NT2/D1 (cell line): ENCODE results near the gene ADGRD1.
"Not testable (repeated sequence)": the region's sequence is repeated elsewhere in the genome, so short reads cannot be mapped to it uniquely, and the experiment has no call there.

Source experiments
- DNase-seq: peaks from one replicate; pipeline ENCODE4 v3.0.0-alpha.2; 2011; ENCODE audit warnings: low read depth, low spot score
- H3K27me3 ChIP-seq: 2 replicates; pipeline ENCODE4 v1.6.0; 2011; ENCODE audit warnings: mild to moderate bottlenecking; ENCODE audit not compliant: insufficient read length, insufficient read depth
- H3K36me3 ChIP-seq: 2 replicates; pipeline ENCODE4 v1.6.1; 2011; ENCODE audit warnings: mild to moderate bottlenecking, low read length, mixed read lengths; ENCODE audit not compliant: insufficient read depth, insufficient read length
- H3K4me1 ChIP-seq: 2 replicates; pipeline ENCODE4 v1.5.1; 2011; ENCODE audit not compliant: insufficient read depth, insufficient read length
- H3K4me3 ChIP-seq: 2 replicates; pipeline ENCODE4 v1.5.1; 2011; ENCODE audit warnings: low read depth; ENCODE audit not compliant: insufficient read length
- H3K9ac ChIP-seq: 2 replicates; pipeline ENCODE4 v1.6.0; 2011; ENCODE audit warnings: low read depth; ENCODE audit not compliant: insufficient read length
- H3K9me3 ChIP-seq: 2 replicates; pipeline ENCODE4 v1.5.1; 2011; ENCODE audit warnings: mild to moderate bottlenecking, low read length; ENCODE audit not compliant: insufficient read depth
- SUZ12 ChIP-seq: IDR thresholded peaks from 2 replicates; pipeline ENCODE4 v1.6.1; 2011; ENCODE audit not compliant: insufficient read length, insufficient read depth; ENCODE audit errors: extremely low read depth
- YY1 ChIP-seq: IDR thresholded peaks from 2 replicates; pipeline ENCODE4 v1.6.1; 2011; ENCODE audit not compliant: insufficient read length, insufficient read depth
- ZNF274 ChIP-seq: IDR thresholded peaks from 2 replicates; pipeline ENCODE4 v1.6.1; 2011; ENCODE audit warnings: mild to moderate bottlenecking, low read depth, low read length

The ADGRD1 gene

DNA sequence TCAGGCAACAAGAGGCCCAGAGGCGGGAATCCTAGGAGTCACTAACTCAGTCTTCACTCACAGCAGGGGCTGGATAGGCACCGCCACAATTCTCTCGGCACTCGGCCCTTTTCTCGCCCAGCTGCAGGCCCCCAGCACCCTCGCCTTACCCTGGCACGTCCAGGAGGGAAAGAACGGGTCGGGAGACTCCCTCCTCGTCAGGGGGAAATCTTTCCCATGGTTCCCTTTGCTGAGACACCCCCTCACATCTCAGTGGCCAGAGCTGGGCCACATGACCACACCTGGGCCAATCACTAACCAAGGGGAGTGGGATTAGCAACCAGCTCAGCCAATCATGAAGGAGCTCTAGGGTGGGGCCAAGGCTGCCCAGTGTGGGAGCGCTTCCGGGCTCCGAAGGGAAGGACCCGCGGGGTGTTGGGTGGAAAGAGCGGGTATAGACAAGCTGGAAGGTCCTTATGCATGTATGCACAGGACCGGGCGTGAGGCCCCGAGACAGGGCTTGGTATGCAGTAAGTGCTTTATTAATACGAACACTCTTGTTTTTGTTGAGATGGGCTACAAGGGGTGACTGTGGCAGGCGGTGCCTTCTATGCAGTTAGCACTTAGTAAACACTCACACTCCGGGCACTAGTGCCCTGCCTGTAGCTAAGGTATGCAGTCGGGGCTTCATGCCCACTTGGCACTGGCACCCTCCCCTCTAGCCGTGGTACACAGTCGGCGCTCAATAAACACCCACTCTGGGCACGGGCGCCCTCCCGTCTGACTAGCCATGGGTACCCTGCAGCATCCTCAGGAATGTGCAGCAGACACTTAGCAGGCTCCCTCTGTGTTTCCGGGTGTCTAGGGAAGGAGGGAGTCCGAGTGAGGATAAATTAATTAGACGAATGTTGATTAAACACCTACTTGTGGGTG is 40.3 kb downstream of the ADGRD1 start:
- no peak for TF ChIP-seq SUZ12
- no peak for TF ChIP-seq YY1
- TF ChIP-seq ZNF274, result no peak

DNA sequence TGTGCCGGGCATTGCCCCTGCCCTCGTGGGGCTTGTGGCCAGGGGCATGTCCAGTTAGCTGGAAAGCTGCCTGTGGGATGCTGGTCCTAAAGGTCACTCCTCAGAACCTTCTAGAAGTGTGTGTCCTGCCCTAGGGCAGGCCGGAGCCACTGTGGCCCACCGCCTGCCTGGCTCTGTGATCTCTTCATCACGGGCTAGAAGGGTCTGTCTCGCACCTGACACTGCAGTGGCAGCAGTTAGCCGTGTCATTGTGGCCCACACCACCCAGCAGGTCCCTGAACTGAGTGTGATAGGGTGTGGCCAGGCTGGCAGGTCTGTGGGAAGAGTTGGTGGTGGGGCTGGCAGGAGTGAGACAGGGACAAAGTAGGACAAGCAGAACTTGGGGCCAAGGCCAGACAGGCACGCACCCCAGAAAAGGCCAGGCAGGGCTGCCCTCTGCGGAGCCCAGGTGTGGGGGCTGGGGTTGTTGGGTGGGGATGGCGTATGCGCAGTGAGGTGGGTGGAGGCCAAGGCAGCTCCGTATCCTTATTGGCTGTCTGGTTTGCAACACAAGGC is 41.2 kb downstream of the ADGRD1 start:
- H3K27me3 ChIP-seq, result no peaks in the 10 kb centered on the region
- TF ChIP-seq SUZ12, result no peak
- no peak for TF ChIP-seq YY1
- no peak for TF ChIP-seq ZNF274
- H3K9ac ChIP-seq, result no peak overlapping the region
- no peak for DNase-seq
- no peak overlapping the region for H3K4me3 ChIP-seq
- H3K4me1 ChIP-seq, result no peaks in the 10 kb centered on the region
- H3K9me3 ChIP-seq, result peaks cover 16% of the 10 kb centered on the region; the same call in 1 of the 2 replicates
- no peaks in the 10 kb centered on the region for H3K36me3 ChIP-seq

More for the DNA sequence above, 40.3 kb downstream of the ADGRD1 start:
- H3K9me3 ChIP-seq, result peaks cover 11% of the 10 kb centered on the region; the same call in 1 of the 2 replicates
- no peak overlapping the region for H3K9ac ChIP-seq
- H3K4me1 ChIP-seq, result no peaks in the 10 kb centered on the region
- H3K27me3 ChIP-seq, result no peaks in the 10 kb centered on the region
- DNase-seq, result no peak
- no peaks in the 10 kb centered on the region for H3K36me3 ChIP-seq
- H3K4me3 ChIP-seq, result no peak overlapping the region

GRCh38 chr12:130995386-130995969 is 41.8 kb downstream of the ADGRD1 start:
- not testable (repeated sequence) for H3K4me1 ChIP-seq, H3K27me3 ChIP-seq, H3K36me3 ChIP-seq, DNase-seq, H3K4me3 ChIP-seq, H3K9ac ChIP-seq
- peaks cover 18% of the 10 kb centered on the region; the same call in 1 of the 2 replicates for H3K9me3 ChIP-seq

DNA sequence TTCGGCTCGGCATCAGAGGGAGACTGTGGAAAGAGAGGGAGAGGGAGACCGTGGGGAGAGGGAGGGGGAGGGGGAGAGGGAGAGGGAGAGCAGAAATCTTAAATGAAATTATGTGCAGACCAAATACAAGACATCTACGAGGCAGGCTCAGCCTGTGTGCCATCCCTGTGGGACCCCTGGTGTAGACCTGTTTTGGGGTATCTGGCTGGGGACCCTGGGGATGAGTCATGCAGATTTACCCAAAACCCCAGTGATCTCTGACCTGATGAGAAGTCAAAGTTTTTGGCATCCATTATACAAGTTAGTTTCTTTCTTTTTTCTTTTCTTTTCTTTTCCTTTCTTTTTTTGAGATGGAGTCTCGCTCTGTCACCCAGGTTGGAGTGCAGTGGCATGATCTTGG is 44.4 kb downstream of the ADGRD1 start:
- Histone ChIP-seq H3K4me1 (no peaks in the 10 kb centered on the region), H3K4me3 (no peak overlapping the region), H3K36me3 (no peaks in the 10 kb centered on the region), H3K27me3 (no peaks in the 10 kb centered on the region), H3K9ac (no peak overlapping the region), H3K9me3 (peaks cover 28% of the 10 kb centered on the region; the same call in 1 of the 2 replicates)
- no peak for DNase-seq
- TF ChIP-seq YY1 (no peak), ZNF274 (no peak), SUZ12 (no peak)

GRCh38 chr12:131000000-131000486 is 46.3 kb downstream of the ADGRD1 start:
- no peak for DNase-seq
- Histone ChIP-seq H3K9ac (no peak overlapping the region), H3K27me3 (no peaks in the 10 kb centered on the region)

DNA sequence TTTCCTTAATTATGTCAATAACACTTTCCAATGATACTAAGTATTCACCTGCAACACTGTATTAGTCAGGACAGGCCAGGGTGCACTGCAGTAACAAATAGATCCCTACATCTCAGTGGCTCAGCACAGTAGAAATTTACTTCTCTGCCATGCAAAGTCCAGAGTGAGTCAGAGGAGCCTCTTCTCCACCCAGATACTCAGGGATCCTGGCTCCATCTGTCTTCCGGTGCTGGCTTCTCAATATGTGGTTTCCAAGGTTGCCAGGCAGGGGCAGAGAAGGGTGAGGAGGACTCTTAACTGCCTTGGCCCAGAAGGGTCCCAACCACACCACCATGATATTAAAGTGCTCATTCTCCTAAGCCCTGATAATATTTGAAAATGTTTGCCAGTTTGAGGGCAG is 47.8 kb downstream of the ADGRD1 start:
- Histone ChIP-seq H3K4me3 (no peak overlapping the region), H3K4me1 (peaks cover 3% of the 10 kb centered on the region), H3K27me3 (no peaks in the 10 kb centered on the region), H3K36me3 (no peaks in the 10 kb centered on the region), H3K9me3 (peaks cover 24% of the 10 kb centered on the region; the same call in 1 of the 2 replicates), H3K9ac (no peak overlapping the region)
- TF ChIP-seq ZNF274 (no peak), YY1 (no peak), SUZ12 (no peak)
- DNase-seq, result no peak

More at GRCh38 chr12:131000000-131000486, 46.3 kb downstream of the ADGRD1 start:
- Histone ChIP-seq H3K4me1 (peaks cover 1% of the 10 kb centered on the region), H3K4me3 (no peak overlapping the region), H3K9me3 (peaks cover 24% of the 10 kb centered on the region; the same call in 1 of the 2 replicates), H3K36me3 (no peaks in the 10 kb centered on the region)
- TF ChIP-seq SUZ12 (no peak), ZNF274 (no peak), YY1 (no peak)

GRCh38 chr12:131002216-131002631 is 48.5 kb downstream of the ADGRD1 start:
- no peak for TF ChIP-seq ZNF274
- TF ChIP-seq SUZ12, result no peak
- no peak for TF ChIP-seq YY1
- Histone ChIP-seq H3K4me3 (no peak overlapping the region), H3K27me3 (no peaks in the 10 kb centered on the region), H3K9me3 (peaks cover 24% of the 10 kb centered on the region; the same call in 1 of the 2 replicates), H3K36me3 (no peaks in the 10 kb centered on the region), H3K9ac (no peak overlapping the region), H3K4me1 (peaks cover 5% of the 10 kb centered on the region)
- no peak for DNase-seq
